Esophagus squamous epithelium (tissue), 5 donors: ENCODE measurements around the gene PPP2R1A. TPM values are rescaled to one million over a fixed set of nuclear protein-coding genes. Genes with fewer than 3 reads are reported as not detected.
"Not testable (repeated sequence)": the region's sequence is repeated elsewhere in the genome, so short reads cannot be mapped to it uniquely, and the experiment has no call there.

Experiments used
- DNase-seq: peaks from one replicate; lab custom pipeline; 2025; lab: John Stamatoyannopoulos, UW
- H3K27ac ChIP-seq, 4 donors: fragments of 200-600 bp; sonication (generic); one replicate each; pipeline ENCODE4 v1.5.1; 2016 to 2019; ENCODE audit warnings: mild to moderate bottlenecking in 1 of 4
- H3K27me3 ChIP-seq, 4 donors: fragments of 200-600 bp; sonication (generic); 1 replicate in 3 of 4; 2 replicates in 1 of 4; pipeline versions ENCODE4 v1.5.1 to v1.6.0; 2017 to 2021; ENCODE audit warnings: antibody characterized with exemption in 1 of 4
- H3K36me3 ChIP-seq, 3 donors: fragments of 200-600 bp; sonication (generic); one replicate each; pipeline ENCODE4 v1.5.1; 2016 to 2019
- H3K4me1 ChIP-seq, 3 donors: fragments of 200-600 bp; sonication (generic); one replicate each; pipeline ENCODE4 v1.5.1; 2017 to 2019
- H3K4me3 ChIP-seq, 4 donors: fragments of 200-600 bp; sonication (generic); 1 replicate in 3 of 4; 2 replicates in 1 of 4; pipeline ENCODE4 v1.5.1; 2016 to 2019; ENCODE audit warnings: mild to moderate bottlenecking in 2 of 4, moderate library complexity in 1 of 4
- H3K9me3 ChIP-seq, 3 donors: fragments of 200-600 bp; sonication (generic); one replicate each; pipeline ENCODE4 v1.5.1; 2016 to 2019
- POLR2A ChIP-seq, 4 donors: fragments of 450-650 bp; IDR thresholded peaks; one replicate each; pipeline ENCODE4 v1.6.1; 2017; ENCODE audit warnings: antibody characterized with exemption in 4 of 4, mild to moderate bottlenecking in 4 of 4, moderate library complexity in 3 of 4
- WGBS, 2 donors: methylation state at CpG; one replicate each; pipeline ENCODE4 v1.1.5; 2018; 5-methylcytosine and 5-hydroxymethylcytosine counted together
- intact Hi-C: fragments of 100-400 bp; cut with DNase I; formaldehyde crosslinking; loops from one replicate; pipeline ENCODE4 v1.15.0; 2022
- total RNA-seq, 4 donors: library from RNA; depleted of rRNA; stranded (reverse); fragments of >200 nt; gene quantifications; one replicate each; pipeline ENCODE4 v1.1.0, GENCODE V29; 2016
- TF ChIP-seq, protein P1 (sequence below), 6 experiments: fragments of 450-650 bp in 4 of 6; fragments of 200-600 bp in 2 of 6; sonication (generic) in 2 of 6; IDR thresholded peaks; one replicate each; pipeline ENCODE4 v1.5.1; 2016 to 2019; ENCODE audit warnings: antibody characterized with exemption in 6 of 6, mild to moderate bottlenecking in 4 of 6, moderate library complexity in 4 of 6
- donor health status: DM: yes; HTN: yes; CAD: no.

The PPP2R1A gene
- total RNA-seq, 4 donors from 2014 or later: 126 to 225 (median 152) TPM

DNA sequence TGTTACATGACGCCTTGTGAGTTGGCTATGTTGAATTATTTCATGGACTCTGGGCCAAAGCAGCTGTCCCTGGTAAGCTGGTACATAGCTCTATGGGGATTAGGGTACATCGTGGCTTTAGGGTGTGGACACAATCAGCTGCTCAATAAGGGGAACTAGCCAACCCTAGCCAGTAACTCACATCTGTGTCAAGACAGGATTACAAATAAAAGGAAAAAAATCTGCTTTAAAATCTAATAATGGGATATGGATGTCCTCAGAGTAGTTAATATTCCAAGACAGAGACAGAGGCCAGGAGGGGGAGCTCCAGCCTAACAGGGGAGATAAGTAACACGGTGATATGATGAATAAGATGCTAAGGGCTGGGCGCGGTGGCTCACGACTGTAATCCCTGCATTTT is 58.4 kb downstream of the PPP2R1A start:
- WGBS, 2 donors: 7 to 20% methylated on average over 6 of the region's 6 CpGs
- DNase-seq: no peak
- no peaks in the 10 kb centered on the region for H3K36me3 ChIP-seq
- intact Hi-C loops: no loop called here
- TF ChIP-seq, protein P1, sequence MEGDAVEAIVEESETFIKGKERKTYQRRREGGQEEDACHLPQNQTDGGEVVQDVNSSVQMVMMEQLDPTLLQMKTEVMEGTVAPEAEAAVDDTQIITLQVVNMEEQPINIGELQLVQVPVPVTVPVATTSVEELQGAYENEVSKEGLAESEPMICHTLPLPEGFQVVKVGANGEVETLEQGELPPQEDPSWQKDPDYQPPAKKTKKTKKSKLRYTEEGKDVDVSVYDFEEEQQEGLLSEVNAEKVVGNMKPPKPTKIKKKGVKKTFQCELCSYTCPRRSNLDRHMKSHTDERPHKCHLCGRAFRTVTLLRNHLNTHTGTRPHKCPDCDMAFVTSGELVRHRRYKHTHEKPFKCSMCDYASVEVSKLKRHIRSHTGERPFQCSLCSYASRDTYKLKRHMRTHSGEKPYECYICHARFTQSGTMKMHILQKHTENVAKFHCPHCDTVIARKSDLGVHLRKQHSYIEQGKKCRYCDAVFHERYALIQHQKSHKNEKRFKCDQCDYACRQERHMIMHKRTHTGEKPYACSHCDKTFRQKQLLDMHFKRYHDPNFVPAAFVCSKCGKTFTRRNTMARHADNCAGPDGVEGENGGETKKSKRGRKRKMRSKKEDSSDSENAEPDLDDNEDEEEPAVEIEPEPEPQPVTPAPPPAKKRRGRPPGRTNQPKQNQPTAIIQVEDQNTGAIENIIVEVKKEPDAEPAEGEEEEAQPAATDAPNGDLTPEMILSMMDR (IDR thresholded peaks at IDR 0.05): peak in 5 of 6 experiments; percentile 28 to 53 (median 32)
- TF ChIP-seq POLR2A (IDR thresholded peaks at IDR 0.05): no peak
- H3K9me3 ChIP-seq: no peaks in the 10 kb centered on the region
- H3K27ac ChIP-seq: no peak overlapping the region
- H3K4me1 ChIP-seq: no peaks in the 10 kb centered on the region
- no peak overlapping the region for H3K4me3 ChIP-seq
- no peaks in the 10 kb centered on the region for H3K27me3 ChIP-seq

DNA sequence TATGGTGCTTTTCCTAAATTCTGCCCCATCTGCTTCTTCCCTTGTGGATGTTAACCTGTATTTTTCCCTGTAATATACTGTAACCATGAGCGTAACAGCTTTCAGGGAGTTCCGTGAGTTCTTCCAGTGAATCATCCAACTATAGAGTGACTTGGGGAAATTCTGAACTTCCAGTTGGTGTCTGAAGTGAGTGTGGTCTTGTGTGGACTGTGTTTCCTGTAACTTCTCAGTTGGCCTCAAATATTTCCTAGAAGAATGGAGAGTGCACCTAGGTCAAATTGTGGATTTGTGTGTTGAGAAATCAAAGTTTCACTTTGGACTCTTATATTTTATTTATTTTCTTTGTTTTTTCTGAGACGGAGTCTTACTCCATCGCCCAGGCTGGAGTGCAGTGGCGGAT is 68.6 kb downstream of the PPP2R1A start:
- Histone ChIP-seq H3K27me3 (no peaks in the 10 kb centered on the region), H3K9me3 (peaks cover 0 to 7% (median 0%) of the 10 kb centered on the region in 3 donors), H3K4me3 (no peak overlapping the region), H3K4me1 (no peaks in the 10 kb centered on the region), H3K36me3 (no peaks in the 10 kb centered on the region), H3K27ac (no peak overlapping the region)
- WGBS, 2 donors: 94 to 96% methylated on average over 5 of the region's 5 CpGs
- intact Hi-C loops: no loop called here
- TF ChIP-seq, protein P1 (IDR thresholded peaks at IDR 0.05): no peak
- no peak for TF ChIP-seq POLR2A (IDR thresholded peaks at IDR 0.05)
- no peak for DNase-seq

DNA sequence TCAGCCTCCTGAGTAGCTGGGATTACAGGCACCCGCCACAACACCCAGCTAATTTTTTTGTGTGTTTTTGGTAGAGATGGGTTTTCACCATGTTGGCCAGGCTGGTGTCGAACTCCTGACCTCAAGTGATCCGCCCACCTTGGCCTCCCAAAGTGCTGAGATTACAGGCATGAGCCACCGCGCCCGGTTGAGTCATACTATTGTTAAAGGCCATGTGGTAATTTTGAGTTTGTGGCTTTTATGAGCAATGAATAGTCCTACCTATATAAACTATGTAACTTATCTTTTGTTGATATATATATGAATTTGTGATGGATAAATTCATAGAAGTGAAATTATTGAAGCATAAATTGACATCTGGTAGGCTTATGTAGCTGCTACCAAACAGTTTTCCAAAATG is 75.7 kb downstream of the PPP2R1A start:
- not testable (repeated sequence) for DNase-seq, H3K27me3 ChIP-seq, H3K4me3 ChIP-seq, H3K4me1 ChIP-seq, H3K9me3 ChIP-seq, H3K27ac ChIP-seq, H3K36me3 ChIP-seq
- WGBS, 2 donors: 72 to 84% methylated on average over 6 of the region's 6 CpGs
- intact Hi-C loops: loop anchor here (10.0 kb wide), 1 partner anchor 1479 kb away; no protein-coding TSS in a partner anchor

DNA sequence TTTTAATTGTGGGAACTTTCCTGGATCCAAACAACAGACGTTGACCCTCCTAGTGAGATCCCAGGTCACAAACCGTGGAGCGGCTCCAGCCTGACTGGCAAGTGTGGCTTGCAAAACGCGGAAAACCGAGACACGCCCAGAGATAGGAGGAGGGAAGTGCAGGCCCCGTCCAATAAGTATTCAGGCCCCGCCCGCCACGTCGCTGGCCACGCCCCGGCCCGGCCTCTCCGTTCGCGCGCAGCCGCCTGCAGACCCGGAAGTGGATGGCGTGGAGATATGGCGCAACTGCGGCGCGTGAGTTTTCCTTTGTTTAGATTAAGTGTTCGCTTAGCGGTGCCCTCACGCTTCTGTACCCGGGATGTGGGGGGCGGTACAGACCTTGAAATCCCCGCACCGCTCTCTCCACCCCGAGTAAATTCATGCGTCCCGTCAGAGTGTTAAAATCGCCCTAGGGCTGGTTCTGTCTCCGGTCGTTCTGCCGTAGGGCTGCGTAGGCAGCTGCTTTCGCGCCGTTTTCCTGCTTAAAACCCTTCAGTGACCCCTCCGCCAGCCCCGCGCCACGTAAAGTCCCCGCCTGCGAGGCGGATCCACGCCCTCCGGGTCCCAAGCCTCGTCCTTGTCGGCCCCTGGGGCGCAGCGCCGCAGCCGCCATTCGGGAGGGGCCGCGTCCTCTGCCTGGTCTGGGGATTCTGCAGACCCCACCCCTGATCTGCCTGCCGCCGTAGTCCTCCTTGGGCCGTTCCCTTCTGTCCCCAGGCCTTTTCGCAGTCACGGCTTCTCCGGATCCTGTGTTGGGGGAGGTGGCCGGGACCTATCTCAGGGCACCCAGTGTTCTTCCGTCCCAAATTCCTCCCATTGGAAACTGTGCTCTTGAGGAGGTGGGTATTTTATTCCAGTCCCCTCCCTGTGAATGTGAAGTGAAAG is 79.7 kb downstream of the PPP2R1A start, which contains the start of gene ZNF766:
Gene ZNF766, plus strand, starts transcription at position 250 of the 924 bp plus-strand sequence. Its CDS starts 27 bp downstream, at position 277.
- Histone ChIP-seq H3K27ac (peak within 1 kb of the TSS; percentile 98 to 100 (median 98)), H3K4me1 (peaks cover 0 to 21% (median 10%) of the 10 kb centered on the region in 3 donors), H3K9me3 (peaks cover 0 to 28% (median 0%) of the 10 kb centered on the region in 3 donors), H3K4me3 (peak within 1 kb of the TSS; percentile 93 to 100 (median 98)), H3K27me3 (no peaks in the 10 kb centered on the region), H3K36me3 (peaks cover 0 to 30% (median 0%) of the 10 kb centered on the region in 3 donors)
- intact Hi-C loops: loop anchor here (10.0 kb wide), 1 partner anchor 1475 kb away; no protein-coding TSS in a partner anchor
- WGBS, 2 donors: 0% methylated on average over 12 to 26 of the region's 70 CpGs
- TF ChIP-seq POLR2A (IDR thresholded peaks at IDR 0.05): peak in 3 of 4 donors; percentile 62 to 89 (median 85)
- TF ChIP-seq, protein P1 (IDR thresholded peaks at IDR 0.05): peak in 2 of 6 experiments; percentile 12 to 19
- peak; percentile 83 for DNase-seq

DNA sequence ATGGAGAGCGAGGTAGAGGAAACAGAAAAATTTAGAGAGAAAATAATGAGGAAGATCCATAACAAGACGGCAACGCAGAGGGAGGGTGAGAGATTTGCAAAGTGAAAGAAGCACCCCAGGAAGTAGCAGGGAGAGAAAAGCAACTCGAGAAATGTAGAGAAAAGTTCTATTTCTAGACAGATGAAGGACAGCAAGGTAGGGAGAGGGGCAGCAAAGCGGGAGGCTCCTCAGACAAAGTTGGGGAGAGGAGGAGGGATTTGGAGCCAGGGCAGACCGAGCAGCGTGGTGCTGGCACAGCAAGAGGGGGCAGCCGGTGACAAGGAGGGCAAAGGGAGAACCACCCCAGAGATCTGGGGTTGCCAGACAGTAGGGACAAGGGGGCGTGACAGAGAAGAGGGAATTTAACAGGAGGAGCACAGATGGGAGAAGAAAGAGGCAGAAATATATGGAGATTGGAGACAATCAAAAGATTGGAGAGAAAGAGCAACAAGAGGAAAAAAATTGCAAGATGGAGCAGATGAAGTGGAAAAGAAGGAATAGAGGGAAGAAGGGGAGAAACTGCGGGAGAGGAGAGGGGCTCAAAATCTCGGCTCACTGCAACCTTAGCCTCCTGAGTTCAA is 80.5 kb downstream of the PPP2R1A start:
- H3K27ac ChIP-seq: peak overlapping the region; percentile 98 to 100 (median 98)
- H3K4me1 ChIP-seq: peaks cover 0 to 21% (median 10%) of the 10 kb centered on the region in 3 donors
- H3K4me3 ChIP-seq: peak overlapping the region; percentile 93 to 100 (median 98)
- H3K27me3 ChIP-seq: no peaks in the 10 kb centered on the region
- WGBS, 2 donors: 10 to 14% methylated on average over 10 to 11 of the region's 11 CpGs
- peaks cover 0 to 38% (median 0%) of the 10 kb centered on the region in 3 donors for H3K36me3 ChIP-seq
- TF ChIP-seq POLR2A (IDR thresholded peaks at IDR 0.05): no peak
- intact Hi-C loops: no loop called here
- peaks cover 0 to 33% (median 0%) of the 10 kb centered on the region in 3 donors for H3K9me3 ChIP-seq
- DNase-seq: no peak
